Epithelial cell of esophagus (primary cell): ENCODE measurements around the gene DLL4.

Experiments used
- DNase-seq: peaks from one replicate; pipeline ENCODE4 v3.0.0; 2010; ENCODE audit warnings: low read depth
- H3K4me3 ChIP-seq: 2 replicates; pipeline ENCODE4 v1.5.1; 2011; ENCODE audit warnings: mild to moderate bottlenecking, low read length, control low read depth
- CTCF ChIP-seq: IDR thresholded peaks from 2 replicates; pipeline ENCODE4 v1.5.1; 2011; ENCODE audit warnings: low read depth, mild to moderate bottlenecking, low read length, control low read depth, inconsistent platforms; ENCODE audit not compliant: insufficient read depth; ENCODE audit errors: missing control alignments

The DLL4 gene

GRCh38 chr15:40931300-40932142 is 2.4 kb downstream of the DLL4 start:
- no peak for TF ChIP-seq CTCF
- H3K4me3 ChIP-seq, result no peak overlapping the region
- DNase-seq, result no peak

- no peak for TF ChIP-seq CTCF
- no peak for DNase-seq
- no peak overlapping the region for H3K4me3 ChIP-seq
Observed at GRCh38 chr15:40932156-40932555, 3.0 kb downstream of the DLL4 start.

- H3K4me3 ChIP-seq, result no peak overlapping the region
- no peak for DNase-seq
- no peak for TF ChIP-seq CTCF
Observed at GRCh38 chr15:40932649-40933516, 3.7 kb downstream of the DLL4 start.

- no peak overlapping the region for H3K4me3 ChIP-seq
- no peak for TF ChIP-seq CTCF
- no peak for DNase-seq
Observed at GRCh38 chr15:40933517-40933902, 4.4 kb downstream of the DLL4 start.

- DNase-seq, result no peak
- TF ChIP-seq CTCF, result no peak
- no peak overlapping the region for H3K4me3 ChIP-seq
Observed at GRCh38 chr15:40934457-40934856, 5.3 kb downstream of the DLL4 start.

GRCh38 chr15:40936234-40936708 is 7.1 kb downstream of the DLL4 start:
- no peak for TF ChIP-seq CTCF
- no peak overlapping the region for H3K4me3 ChIP-seq
- DNase-seq, result no peak
